OCI-LY7 (cell line): Measurements from ENCODE around the gene WDFY4. TPM values are rescaled to one million over a fixed set of nuclear protein-coding genes. Genes with fewer than 3 reads are reported as not detected.

ENCODE experiments used
- BruUV-seq: library from RNA; stranded (reverse); fragments of 400-500 nt; replicated peaks from 2 replicates; lab custom pipeline; 2021; lab: Mats Ljungman, UMichigan
- CTCF ChIA-PET: fragments of 300-600 bp; sonication (Branson Sonifier 250); formaldehyde crosslinking; loops from one replicate; lab custom pipeline; 2022; ENCODE audit warnings: antibody characterized with exemption; ENCODE audit not compliant: unreplicated experiment; lab: Charles Lee
- POLR2A ChIA-PET: fragments of 300-600 bp; sonication (Branson Sonifier 250); formaldehyde crosslinking; loops from one replicate; lab custom pipeline; 2022; ENCODE audit warnings: antibody characterized with exemption; lab: Charles Lee
- DNase-seq: peaks from one replicate; pipeline ENCODE4 v3.0.0-alpha.2; 2015; ENCODE audit warnings: low spot score
- H2AFZ ChIP-seq: fragments of 200-600 bp; sonication (generic), shearing (Covaris generic); 2 replicates; pipeline ENCODE4 v1.6.1; 2014; ENCODE audit warnings: mild to moderate bottlenecking, antibody characterized with exemption, low read length, moderate library complexity
- H3K27ac ChIP-seq: fragments of 200-600 bp; sonication (generic); 2 replicates; pipeline ENCODE4 v1.5.1; 2014; ENCODE audit warnings: mixed run types, low read depth, mild to moderate bottlenecking, moderate library complexity, low read length, inconsistent platforms; ENCODE audit not compliant: poor library complexity, severe bottlenecking
- H3K36me3 ChIP-seq: fragments of 200-600 bp; sonication (generic); 2 replicates; pipeline ENCODE4 v1.6.1; 2014; ENCODE audit warnings: mild to moderate bottlenecking, antibody characterized with exemption, low read length, moderate library complexity, mixed read lengths; ENCODE audit not compliant: insufficient read depth
- H3K4me1 ChIP-seq: fragments of 200-600 bp; sonication (generic); 2 replicates; pipeline ENCODE4 v1.5.1; 2014; ENCODE audit warnings: mild to moderate bottlenecking, low read length; ENCODE audit not compliant: insufficient read depth, poor library complexity, severe bottlenecking
- H3K4me2 ChIP-seq: fragments of 200-600 bp; sonication (generic); 2 replicates; pipeline ENCODE4 v1.6.1; 2014; ENCODE audit warnings: mild to moderate bottlenecking, low read length
- H3K4me3 ChIP-seq: fragments of 200-600 bp; sonication (generic); 2 replicates; pipeline ENCODE4 v1.5.1; 2014; ENCODE audit warnings: mild to moderate bottlenecking, low read depth, low read length; ENCODE audit not compliant: poor library complexity, severe bottlenecking
- H3K79me2 ChIP-seq: fragments of 200-600 bp; sonication (generic); 2 replicates; pipeline ENCODE4 v1.6.1; 2016; ENCODE audit warnings: low read depth, mild to moderate bottlenecking, low read length, moderate library complexity, mixed read lengths; ENCODE audit not compliant: insufficient read depth
- H3K9me2 ChIP-seq: fragments of 200-600 bp; sonication (generic); 2 replicates; pipeline ENCODE4 v1.6.1; 2016; ENCODE audit warnings: mild to moderate bottlenecking, low read length, mixed read lengths; ENCODE audit not compliant: insufficient read depth
- H3K9me3 ChIP-seq: fragments of 200-600 bp; sonication (generic); 2 replicates; pipeline ENCODE4 v1.6.1; 2014; ENCODE audit warnings: mild to moderate bottlenecking, mixed run types, low read length, mixed read lengths
- H4K20me1 ChIP-seq: fragments of 200-600 bp; sonication (generic); 2 replicates; pipeline ENCODE4 v1.6.1; 2014; ENCODE audit warnings: mild to moderate bottlenecking, antibody characterized with exemption, low read length, moderate library complexity, mixed read lengths; ENCODE audit not compliant: insufficient read depth
- CTCF ChIP-seq: fragments of 200-600 bp; sonication (generic); conservative IDR thresholded peaks from 2 replicates; pipeline ENCODE4 v1.5.1; 2014; ENCODE audit warnings: mild to moderate bottlenecking, antibody characterized with exemption, low read length, moderate library complexity, mixed read lengths
- EZH2phosphoT487 ChIP-seq: fragments of 200-600 bp; sonication (generic); IDR thresholded peaks from 2 replicates; pipeline ENCODE4 v1.6.1; 2018; ENCODE audit warnings: low read depth, borderline replicate concordance, mild to moderate bottlenecking, mixed run types, antibody characterized with exemption, low read length, moderate library complexity, mixed read lengths
- intact Hi-C: fragments of 100-400 bp; cut with micrococcal nuclease; formaldehyde crosslinking; loops from one replicate; pipeline ENCODE4 v1.10.0; 2022; ENCODE audit not compliant: unreplicated experiment
- total RNA-seq, 2 experiments: library from RNA; depleted of rRNA in 1 of 2; stranded (reverse); fragments of >200 nt in 1 of 2; shearing (Covaris generic) in 1 of 2; gene quantifications; 2 replicates each; pipeline ENCODE4 v1.2.3, GENCODE V29; 2014 to 2022

Gene WDFY4
- total RNA-seq, 2 experiments from 2014 or later = 51.5 to 85.6 TPM

GRCh38 chr10:48690791-48691660 lies 6.4 kb downstream of the WDFY4 start:
- ChIA-PET CTCF (interaction anchor here (0.6 to 1.5 kb wide), 2 partner anchors 18 to 83 kb away, joined by 3 to 4 read pairs; no protein-coding TSS in a partner anchor), POLR2A (interaction anchor here (1.6 kb wide), 1 partner anchor 19 kb away, joined by 5 read pairs; no protein-coding TSS in a partner anchor)
- peaks cover 27% of the 10 kb centered on the region for H3K4me1 ChIP-seq
- H4K20me1 ChIP-seq = peaks cover 11% of the 10 kb centered on the region
- no peak overlapping the region for H2AFZ ChIP-seq
- H3K27ac ChIP-seq = no peak overlapping the region
- H3K79me2 ChIP-seq = peaks cover 93% of the 10 kb centered on the region
- H3K36me3 ChIP-seq = peaks cover 87% of the 10 kb centered on the region
- no peaks in the 10 kb centered on the region for H3K9me2 ChIP-seq
- intact Hi-C loops = no loop called here
- no TSS peak for BruUV-seq
- no peak for DNase-seq
- H3K4me3 ChIP-seq = no peak overlapping the region
- TF ChIP-seq EZH2phosphoT487 (no peak), CTCF (no peak)
- H3K9me3 ChIP-seq = peaks cover 9% of the 10 kb centered on the region; the same call in 1 of the 2 replicates
- H3K4me2 ChIP-seq = no peak overlapping the region

GRCh38 chr10:48691812-48692528 lies 7.3 kb downstream of the WDFY4 start:
- TF ChIP-seq CTCF = no peak
- no peak for TF ChIP-seq EZH2phosphoT487
- peaks cover 83% of the 10 kb centered on the region for H3K79me2 ChIP-seq
- H3K27ac ChIP-seq = no peak overlapping the region
- H3K4me1 ChIP-seq = peaks cover 23% of the 10 kb centered on the region
- ChIA-PET POLR2A (no interaction called here), CTCF (interaction anchor here (0.6 kb wide), 1 partner anchor 84 kb away, joined by 3 read pairs; no protein-coding TSS in a partner anchor)
- H3K4me2 ChIP-seq = no peak overlapping the region
- peaks cover 11% of the 10 kb centered on the region for H4K20me1 ChIP-seq
- H3K9me2 ChIP-seq = no peaks in the 10 kb centered on the region
- no peak for DNase-seq
- H2AFZ ChIP-seq = no peak overlapping the region
- no peak overlapping the region for H3K4me3 ChIP-seq
- peaks cover 90% of the 10 kb centered on the region for H3K36me3 ChIP-seq
- intact Hi-C loops = no loop called here
- BruUV-seq = no TSS peak
- peaks cover 9% of the 10 kb centered on the region; the same call in 1 of the 2 replicates for H3K9me3 ChIP-seq
